Embryonic facial prominence (tissue), 1 donor: ENCODE measurements around the gene WNT7A.

ENCODE experiments used
- DNase-seq: peaks from one replicate; pipeline ENCODE4 v3.0.0-alpha.2; 2016; ENCODE audit errors: extremely low spot score

The WNT7A gene

DNA sequence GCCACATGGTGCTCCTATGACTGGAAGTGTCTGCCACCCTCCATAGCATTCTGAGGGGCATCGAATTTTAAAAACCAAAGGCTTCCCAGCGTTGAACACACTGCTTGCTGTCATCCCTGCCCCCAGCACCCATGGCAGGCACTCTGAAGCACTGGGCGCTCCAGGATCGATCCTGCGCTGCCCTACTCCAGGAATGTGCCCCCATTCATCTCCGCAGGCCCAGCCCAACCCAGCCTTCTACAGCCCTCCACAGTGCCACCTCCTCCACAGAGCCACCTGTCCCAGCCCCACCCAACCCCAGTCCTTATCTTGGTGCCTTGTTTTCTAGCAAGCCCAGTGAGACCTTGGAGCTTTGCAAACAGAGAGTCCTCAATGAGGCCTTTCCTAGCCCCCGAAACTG lies 52.2 kb downstream of the WNT7A start:
- no peak for DNase-seq

DNA sequence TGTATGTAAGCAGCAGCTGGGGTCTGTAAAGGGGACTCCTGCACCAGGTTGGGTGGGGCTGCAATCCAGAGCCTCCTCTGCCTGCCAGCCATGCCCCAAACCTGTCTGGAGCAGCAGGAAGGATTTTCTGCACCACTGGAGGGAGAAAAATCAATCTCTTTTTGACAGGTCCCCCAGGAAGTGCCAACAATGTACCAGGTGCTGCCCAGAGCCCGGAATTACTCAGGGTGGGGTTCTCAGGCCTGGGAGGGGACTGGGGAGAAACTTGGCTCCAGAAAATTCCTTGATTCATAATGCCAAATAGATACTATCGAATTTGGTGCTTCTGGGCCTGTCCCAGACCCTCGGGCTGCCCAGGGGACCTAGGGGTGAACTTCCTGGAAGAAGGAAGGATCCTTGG lies 52.6 kb downstream of the WNT7A start:
- no peak for DNase-seq

DNA sequence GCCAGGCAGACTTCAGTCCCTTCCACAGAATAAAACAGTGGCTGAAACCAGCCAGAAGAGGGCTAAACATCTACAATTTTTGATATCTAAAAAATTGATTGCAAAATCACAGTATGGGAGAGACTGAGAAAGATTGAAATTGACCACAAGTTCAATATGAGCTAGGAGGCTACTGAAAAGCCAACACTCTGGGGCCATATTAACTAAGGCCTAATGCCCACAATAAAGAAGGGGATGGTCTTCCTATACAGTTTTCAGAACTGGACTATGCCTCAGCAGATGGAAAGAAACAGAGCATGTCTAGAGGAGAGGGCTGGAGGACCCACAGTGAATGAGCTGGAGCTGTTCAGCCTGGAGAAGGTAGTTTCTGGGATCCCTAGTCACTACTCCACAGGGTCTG lies 53.2 kb downstream of the WNT7A start:
- no peak for DNase-seq

- no peak for DNase-seq
Measured at GRCh38 chr3:13825821-13826220, 54.0 kb downstream of the WNT7A start.

- no peak for DNase-seq
Measured at GRCh38 chr3:13825311-13825579, 54.6 kb downstream of the WNT7A start.

GRCh38 chr3:13824521-13825310 lies 55.2 kb downstream of the WNT7A start:
- DNase-seq: no peak

DNA sequence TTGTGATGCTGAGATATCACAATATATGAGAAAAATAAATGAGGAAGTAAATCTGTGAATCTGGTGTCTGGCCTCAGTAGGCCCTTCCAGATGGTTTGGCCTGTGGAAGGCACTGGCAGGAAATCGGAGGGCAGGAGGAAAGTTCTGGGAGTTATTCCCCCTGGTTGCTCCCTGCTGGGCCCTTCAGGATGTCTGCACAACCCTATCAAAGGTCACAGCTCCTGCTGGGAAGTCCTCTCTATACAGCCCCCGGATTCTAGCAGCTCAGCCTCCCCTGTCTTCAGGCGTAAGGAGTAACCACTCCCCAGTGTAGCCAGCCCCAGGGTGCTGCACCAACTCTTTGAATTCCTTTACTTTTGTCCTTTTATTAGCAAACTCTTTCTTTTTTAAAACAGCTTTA lies 56.2 kb downstream of the WNT7A start:
- no peak for DNase-seq

GRCh38 chr3:13822871-13823585 lies 56.8 kb downstream of the WNT7A start:
- no peak for DNase-seq

DNA sequence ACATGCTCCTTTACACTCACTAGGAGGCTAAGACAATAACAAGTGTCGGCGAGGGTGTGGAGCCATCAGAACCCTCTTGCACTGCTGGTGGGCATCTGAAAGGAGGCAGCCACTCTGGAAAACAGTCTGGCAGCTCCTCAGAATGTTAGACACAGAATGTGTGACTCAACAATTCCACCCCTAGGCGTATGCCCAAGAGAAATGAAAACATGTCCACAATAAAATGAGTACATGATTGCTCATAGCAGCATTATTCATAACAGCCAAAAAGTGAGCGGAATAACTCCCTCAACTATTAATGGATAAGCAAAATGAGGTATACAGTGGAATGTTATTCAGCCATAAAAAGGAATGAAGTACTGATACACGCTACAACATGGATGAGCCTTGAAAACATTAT lies 57.8 kb downstream of the WNT7A start:
- DNase-seq: no peak

GRCh38 chr3:13821126-13821525 lies 58.7 kb downstream of the WNT7A start:
- no peak for DNase-seq

GRCh38 chr3:13818919-13819318 lies 61.0 kb downstream of the WNT7A start:
- no peak for DNase-seq

DNA sequence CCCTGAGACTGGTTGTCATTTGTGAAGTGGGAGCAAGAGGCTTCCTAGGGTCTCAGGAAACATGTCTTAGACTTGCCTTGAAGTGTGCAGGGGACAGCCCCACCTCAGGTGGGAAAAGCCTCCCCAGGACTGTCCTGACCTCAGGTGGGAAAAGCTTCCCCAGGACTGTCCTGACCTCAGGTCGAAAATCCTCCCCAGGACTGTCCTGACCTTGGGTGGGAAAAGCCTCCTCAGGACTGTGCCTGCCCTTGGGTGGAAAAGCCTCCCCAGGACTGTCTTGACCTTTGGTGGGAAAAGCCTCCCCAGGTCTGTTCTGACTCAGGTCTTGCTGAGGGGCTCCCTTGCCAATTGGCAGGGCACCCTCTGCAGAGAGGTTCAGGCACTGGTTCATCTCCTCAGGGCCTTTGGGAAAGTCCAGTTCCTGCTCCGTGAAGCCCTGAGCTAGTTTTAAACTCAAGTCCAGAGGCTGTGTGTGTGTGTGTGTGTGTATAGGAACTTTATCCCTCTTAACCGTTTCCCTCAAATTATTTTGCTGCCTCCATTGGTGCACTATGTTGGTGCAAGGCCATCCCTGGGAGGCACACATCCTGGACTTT lies 64.7 kb downstream of the WNT7A start:
- DNase-seq: no peak

- DNase-seq: no peak
Measured at GRCh38 chr3:13812034-13812471, 67.8 kb downstream of the WNT7A start.

DNA sequence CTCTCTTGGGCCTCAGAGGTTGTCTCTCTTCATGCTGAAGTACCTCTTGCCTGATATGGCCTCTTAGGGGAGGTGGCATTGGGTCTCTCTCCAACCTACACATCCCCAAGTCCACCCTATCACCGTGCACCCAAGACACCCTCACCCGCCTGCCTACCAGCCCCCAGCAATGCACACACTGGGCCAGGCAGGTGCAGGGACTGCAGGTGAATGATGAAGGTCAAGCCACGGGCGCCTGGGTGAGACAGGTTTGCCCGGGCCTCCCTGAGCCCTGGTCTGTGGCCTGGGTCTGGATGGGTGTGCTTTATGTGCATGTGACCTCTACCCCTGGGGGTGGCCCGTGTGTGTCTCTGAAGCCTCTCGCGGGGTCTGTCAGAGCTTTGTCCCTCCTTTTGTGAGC lies 68.3 kb downstream of the WNT7A start:
- DNase-seq: no peak

DNA sequence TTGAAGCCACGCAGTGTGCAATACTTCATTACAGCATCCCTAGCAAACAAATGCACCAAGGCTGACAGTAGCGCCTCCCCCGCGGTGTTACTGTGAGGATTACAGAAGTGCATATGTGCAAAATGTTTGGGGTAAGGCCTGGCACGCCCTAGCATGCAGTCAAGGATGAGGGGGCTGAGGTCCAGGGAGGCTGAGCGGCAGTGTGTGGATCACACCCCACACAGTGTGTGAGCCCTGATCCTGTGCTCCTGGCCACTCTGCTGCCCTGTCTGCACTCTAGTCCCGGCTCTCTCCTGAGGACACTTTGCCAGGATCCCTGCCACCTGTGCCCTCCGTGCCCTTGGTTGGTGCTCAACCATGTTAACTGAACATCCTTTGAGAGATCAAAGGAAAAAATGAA lies 71.3 kb downstream of the WNT7A start:
- DNase-seq: no peak

GRCh38 chr3:13801361-13802204 lies 78.3 kb downstream of the WNT7A start:
- DNase-seq: no peak

- DNase-seq: no peak
Measured at GRCh38 chr3:13800064-13800463, 79.8 kb downstream of the WNT7A start.

GRCh38 chr3:13798401-13798800 lies 81.5 kb downstream of the WNT7A start:
- DNase-seq: no peak

GRCh38 chr3:13796701-13797460 lies 83.0 kb downstream of the WNT7A start:
- DNase-seq: no peak

DNA sequence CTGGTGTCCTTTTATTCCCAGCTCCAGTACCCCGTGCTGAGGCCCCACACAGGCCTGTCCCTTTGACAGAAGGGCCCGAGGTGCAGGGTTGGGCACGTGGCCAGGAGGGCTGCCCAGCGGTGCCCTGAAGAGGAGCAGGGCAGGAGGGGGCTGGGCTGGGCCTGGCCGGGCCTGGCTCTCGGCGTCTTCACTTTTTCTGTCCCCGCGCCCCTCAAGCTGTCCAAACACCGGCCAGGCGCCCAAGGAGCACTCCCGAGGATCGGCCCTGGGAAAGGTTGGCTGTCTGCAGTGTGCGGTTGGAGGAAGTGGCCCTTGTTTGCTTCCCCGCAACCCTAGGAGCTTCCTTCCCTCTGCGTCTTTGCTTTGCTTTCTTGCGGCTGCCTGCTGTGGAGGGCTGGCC lies 84.1 kb downstream of the WNT7A start:
- no peak for DNase-seq

DNA sequence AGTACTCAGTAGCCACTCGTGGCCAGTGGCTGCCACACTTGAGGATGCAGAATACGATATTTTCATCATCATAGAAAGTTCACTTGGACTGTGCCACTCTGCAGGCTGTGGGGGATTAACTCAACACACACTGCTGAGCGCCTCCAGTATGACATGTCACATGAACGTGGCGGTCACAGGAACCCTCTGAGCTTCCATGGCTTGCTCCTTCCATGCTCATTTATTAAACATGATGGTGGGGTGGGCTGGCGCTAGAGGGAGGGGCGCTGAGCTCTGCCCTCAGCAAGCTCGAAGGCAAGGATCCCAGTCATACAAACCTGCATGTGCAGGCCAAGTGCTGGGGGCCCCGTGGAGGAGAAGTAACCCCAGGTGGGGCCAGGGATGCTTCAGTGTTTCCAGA lies 85.5 kb downstream of the WNT7A start:
- DNase-seq: no peak

GRCh38 chr3:13793451-13793850 lies 86.4 kb downstream of the WNT7A start:
- no peak for DNase-seq
